NCI-H774 (cell line): Measurements from ENCODE around the gene REPS2.

Experiments
- DNase-seq: peaks from one replicate; lab custom pipeline; 2025; lab: John Stamatoyannopoulos, UW

The REPS2 gene

GRCh38 chrX:17081968-17082367 lies 135.5 kb downstream of the REPS2 start:
- no peak for DNase-seq

GRCh38 chrX:17082831-17083230 lies 136.4 kb downstream of the REPS2 start:
- DNase-seq = no peak

DNA sequence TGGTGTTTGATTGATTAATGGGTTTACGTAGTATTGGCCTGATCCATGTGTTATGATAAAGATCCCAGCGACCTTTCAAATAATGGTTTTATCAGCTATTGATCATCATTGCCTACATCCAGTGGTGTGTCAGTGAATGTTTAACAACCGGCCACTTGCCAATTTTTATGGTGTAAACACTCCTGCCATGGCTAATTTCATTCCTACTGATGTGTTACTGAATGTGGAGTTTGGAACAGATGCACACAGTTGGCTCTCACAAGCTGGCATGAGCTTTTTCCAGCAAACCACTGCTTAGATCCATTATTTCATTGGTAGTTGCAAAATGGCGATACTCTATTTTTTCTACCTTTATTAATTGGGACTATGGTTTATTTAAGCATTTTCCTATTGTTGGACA lies 139.9 kb downstream of the REPS2 start:
- no peak for DNase-seq

GRCh38 chrX:17095161-17095560 lies 148.7 kb downstream of the REPS2 start:
- no peak for DNase-seq

- no peak for DNase-seq
Observed at GRCh38 chrX:17098516-17099247, 152.2 kb downstream of the REPS2 start.

DNA sequence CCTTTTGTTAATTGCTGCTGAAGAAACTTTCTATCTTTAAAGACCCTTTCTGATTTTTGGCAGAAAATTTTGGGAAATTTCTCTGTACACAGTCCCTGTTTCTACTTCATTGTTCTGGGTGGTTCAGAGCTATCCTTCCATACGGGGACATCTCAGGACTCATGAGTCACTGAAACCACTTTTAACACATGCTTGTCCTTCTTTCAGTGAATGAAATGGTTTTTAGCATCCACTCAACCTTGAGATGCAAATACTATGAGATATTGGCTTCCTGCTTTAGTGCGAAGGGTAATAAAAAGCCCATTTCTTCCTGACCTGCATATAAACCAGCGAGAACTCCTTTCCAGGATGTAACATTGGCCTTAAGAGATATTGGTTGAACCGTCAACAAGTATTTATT lies 158.0 kb downstream of the REPS2 start:
- DNase-seq = no peak

- DNase-seq = no peak
Observed at GRCh38 chrX:17120816-17121215, 174.4 kb downstream of the REPS2 start.

GRCh38 chrX:17154001-17154400 lies 207.5 kb downstream of the REPS2 start:
- DNase-seq = no peak

GRCh38 chrX:17160975-17161374 lies 214.5 kb downstream of the REPS2 start:
- DNase-seq = no peak

DNA sequence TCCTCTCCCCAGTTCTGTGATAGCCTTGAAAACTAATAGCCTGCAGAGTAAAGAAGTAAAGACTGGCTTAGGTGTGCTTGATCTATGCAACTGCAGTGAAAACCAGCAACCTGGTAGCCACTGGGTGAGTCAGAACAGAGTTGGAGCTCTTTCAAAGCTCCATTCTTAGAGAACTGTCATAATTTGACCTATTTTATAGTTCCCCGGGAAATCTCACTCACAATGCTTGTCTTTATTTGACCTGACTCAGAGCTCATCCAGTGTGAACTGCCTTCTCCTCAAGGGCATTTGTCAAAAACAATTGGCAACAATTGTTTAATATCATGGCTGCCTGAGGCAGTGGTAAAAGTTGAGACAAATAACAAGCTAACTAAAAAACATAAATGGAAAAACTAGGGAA lies 215.5 kb downstream of the REPS2 start:
- DNase-seq = no peak

DNA sequence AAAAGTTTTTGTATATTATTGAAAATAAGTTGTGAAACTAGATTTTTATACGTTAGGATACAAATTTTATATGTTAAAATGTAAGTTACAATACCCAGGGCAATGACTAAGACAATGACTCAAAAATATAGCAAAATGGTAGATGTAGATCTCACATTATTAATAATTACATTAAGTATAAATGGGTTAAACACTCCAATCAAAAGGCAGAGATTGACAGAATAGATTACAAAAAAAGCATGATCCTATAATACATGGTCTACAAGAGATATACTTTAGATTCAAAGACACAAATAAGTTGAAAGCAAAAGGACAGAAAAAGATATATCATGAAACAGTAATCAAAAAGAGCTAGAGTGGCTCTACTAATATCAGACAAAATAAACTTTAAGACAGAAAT lies 217.6 kb downstream of the REPS2 start:
- no peak for DNase-seq

DNA sequence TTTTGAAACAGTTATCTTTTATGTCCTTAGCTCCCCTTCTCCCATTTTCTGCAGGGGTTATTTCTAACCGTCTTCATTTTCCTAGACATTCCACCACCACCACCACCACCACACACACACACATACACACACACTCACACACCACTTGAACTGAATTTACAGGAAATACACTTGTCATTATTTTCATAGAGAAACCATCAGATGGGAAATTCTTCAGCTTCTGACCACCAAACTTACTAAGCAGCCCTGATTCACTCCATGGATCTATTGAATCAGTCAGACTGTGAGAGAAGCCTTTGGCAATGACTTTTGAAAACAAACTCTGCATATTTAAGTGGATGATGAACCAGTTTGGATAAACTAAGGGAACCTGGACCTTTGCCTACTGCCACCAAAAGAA lies 218.5 kb downstream of the REPS2 start:
- no peak for DNase-seq

GRCh38 chrX:17167915-17168314 lies 221.5 kb downstream of the REPS2 start:
- no peak for DNase-seq

- DNase-seq = no peak
Observed at GRCh38 chrX:17170973-17171372, 224.5 kb downstream of the REPS2 start.

DNA sequence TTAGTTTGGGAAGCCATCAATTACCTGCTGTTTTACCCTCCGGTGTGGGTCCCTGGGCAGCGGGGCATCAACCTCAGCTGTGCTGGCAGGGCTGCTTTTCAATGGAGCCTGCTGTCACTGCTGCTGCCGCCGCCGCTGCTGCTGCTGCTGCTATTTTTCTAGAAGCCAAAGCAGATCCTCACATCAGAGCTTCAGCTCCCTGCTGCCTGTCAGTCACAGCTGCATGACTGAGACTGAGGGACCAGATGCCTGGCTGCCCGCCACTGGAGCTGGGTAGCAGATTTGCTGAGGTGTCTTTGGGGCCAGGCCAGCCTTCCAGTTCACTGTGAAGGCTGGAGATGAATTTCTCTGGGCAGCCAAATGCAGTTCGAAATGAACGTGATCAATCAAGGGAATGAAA lies 228.2 kb downstream of the REPS2 start:
- DNase-seq = no peak

DNA sequence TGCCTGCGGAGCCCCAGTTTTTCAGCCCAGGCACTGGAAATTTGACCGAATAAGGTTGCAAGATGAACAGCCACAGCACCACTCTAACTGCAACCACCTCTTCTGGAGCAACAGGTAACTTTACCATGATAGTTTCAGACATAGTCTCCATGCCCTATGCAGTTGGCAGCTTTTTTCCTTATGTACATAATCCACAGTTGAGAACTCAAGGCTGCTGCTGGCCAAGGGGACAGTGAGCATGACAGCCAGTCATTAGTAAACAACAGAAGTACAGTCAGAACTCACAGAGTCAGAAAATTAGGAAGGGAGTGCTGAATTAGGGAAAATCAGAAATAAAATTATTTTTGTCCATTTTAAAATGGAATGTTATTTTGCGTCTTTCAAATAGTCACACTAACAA lies 235.9 kb downstream of the REPS2 start:
- DNase-seq = no peak

DNA sequence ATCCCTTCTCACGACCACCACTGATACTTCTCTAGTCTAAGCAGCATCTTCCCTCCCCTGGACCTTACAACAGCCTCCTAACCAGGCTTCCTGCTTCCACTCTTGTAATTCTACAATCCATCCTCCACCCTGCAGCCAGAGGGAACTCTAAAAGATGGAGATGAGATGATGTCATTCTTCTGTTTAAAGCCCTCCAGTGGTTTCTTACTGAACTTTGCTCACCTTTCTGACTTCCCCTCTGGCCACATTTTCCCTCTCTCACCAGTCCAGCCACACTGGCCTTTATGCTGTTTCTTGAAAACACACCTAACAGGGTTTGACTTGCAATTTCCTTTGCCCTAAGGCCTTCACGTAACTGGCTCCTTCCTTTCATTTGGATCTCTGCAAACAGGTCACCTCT lies 237.1 kb downstream of the REPS2 start:
- no peak for DNase-seq

DNA sequence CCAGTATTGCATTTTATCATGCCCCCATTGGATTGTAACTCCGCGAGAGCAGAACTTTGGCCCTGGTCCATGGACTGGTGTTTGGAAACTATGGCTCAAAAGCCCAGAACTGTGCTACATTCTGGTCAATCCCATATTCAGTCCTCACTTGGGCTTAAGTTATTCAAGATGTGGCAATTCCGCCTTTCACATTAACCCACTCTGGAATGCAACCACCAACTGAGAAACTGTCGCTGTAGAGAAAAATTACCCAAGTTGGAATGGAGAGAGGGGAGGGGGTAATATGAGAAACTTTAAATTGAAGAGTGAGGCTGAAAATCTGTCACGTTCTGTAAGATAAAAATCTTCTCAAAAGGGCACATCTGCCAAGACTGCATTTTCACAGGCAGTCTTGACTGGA lies 239.0 kb downstream of the REPS2 start:
- DNase-seq = no peak

GRCh38 chrX:17187136-17187756 lies 240.8 kb downstream of the REPS2 start:
- no peak for DNase-seq

DNA sequence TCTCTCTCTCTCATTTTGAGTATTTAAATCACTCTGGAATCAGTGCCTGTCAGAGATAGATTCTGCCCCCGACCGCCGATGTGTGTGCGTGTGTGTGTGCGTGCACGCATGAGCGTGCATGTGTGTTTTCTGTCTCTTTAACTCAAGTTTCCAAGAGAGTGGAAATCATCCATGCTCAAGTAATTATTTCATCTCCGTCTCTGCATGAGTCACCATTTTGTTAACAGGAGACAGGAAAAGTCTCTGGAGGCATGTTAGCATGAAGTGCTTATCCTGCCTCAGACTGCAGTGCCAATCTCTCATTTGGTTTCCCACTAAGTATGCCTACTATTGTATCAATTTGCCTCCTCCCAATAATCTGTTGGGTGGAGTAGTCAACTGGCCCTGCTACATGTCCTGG lies 245.6 kb downstream of the REPS2 start:
- DNase-seq = no peak
